ENCODE results near the gene ZNF10. TPM values are rescaled to one million over a fixed set of nuclear protein-coding genes. Genes with fewer than 3 reads are reported as not detected.

The ZNF10 gene
- total RNA-seq, 4 donors from 2014 or later, result 5.8 to 28.1 (median 11.0) TPM

DNA sequence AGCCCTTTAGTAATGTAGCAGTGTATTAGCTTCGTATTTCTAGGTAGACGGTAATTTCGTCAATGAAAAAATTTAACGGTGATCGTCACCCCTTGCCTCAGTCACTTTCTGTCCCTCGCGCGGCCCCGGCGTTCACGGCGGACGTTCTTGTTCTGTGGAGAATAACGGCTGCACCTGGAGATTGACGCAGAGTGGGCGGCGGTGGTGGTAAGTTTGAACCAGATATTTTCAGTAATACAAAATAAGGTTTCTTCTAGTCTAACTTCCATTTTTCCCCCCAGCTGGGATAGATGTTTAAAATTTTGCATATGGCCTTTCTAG is 341 bp downstream of the ZNF10 start:
- Histone ChIP-seq H3K27ac (peak overlapping the region; percentile 95 to 98 (median 98)), H3K27me3 (no peaks in the 10 kb centered on the region), H3K4me3 (peak overlapping the region; percentile 77 to 96 (median 82)), H3K4me1 (peaks cover 0 to 7% (median 0%) of the 10 kb centered on the region in 4 donors), H3K9me3 (peaks cover 0 to 59% (median 12%) of the 10 kb centered on the region in 4 donors), H3K36me3 (peaks cover 0 to 35% (median 0%) of the 10 kb centered on the region in 3 donors)
- TF ChIP-seq POLR2A (IDR thresholded peaks at IDR 0.05), result no peak
- TF ChIP-seq CTCF (IDR thresholded peaks at IDR 0.05), result no peak
- DNase-seq, result peak in 2 of 3 donors; percentile 57 to 66

DNA sequence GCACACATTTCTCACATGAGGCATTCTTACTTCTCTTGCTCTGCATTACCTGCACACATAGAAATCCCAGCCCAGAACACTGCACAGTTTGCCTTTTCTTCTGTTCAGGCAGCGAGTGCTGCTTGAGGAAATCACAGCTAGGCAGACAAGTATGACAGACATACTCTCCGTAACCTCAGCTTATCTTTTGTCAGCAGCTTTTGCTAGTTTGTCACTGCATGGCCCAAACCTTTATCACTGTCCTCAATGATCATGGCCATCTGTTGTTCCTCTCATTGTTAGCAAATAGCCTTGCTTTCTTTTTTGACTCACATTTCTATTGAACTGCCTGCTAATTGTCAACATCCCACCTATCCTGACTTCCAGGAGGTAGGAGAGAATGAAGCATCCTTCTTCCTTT is 5.3 kb downstream of the ZNF10 start:
- H3K4me3 ChIP-seq, result no peak overlapping the region
- peaks cover 0 to 7% (median 0%) of the 10 kb centered on the region in 4 donors for H3K4me1 ChIP-seq
- no peaks in the 10 kb centered on the region for H3K27me3 ChIP-seq
- peaks cover 0 to 51% (median 0%) of the 10 kb centered on the region in 3 donors for H3K36me3 ChIP-seq
- TF ChIP-seq CTCF (IDR thresholded peaks at IDR 0.05) (no peak), POLR2A (IDR thresholded peaks at IDR 0.05) (no peak)
- no peak overlapping the region for H3K27ac ChIP-seq
- no peak for DNase-seq
- H3K9me3 ChIP-seq, result peaks cover 0 to 72% (median 16%) of the 10 kb centered on the region in 4 donors

DNA sequence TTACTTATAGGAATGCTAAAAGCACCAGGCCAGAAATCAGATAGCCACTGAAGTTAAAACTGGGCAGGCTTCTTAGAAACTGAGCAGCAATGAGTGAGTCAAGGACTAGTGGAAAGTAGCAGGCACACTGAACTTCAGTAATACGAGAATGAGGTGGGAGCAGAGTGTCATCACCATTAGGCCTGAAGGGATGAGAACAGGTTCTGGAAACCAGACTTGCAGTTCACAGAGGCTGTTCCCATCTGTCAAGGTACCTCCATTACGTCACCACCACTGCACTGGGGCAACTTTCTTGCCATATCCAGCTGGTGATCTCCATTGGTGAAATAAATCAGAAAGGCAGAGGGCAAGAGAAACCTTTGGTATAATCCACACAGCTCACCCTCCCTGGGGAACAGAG is 15.6 kb downstream of the ZNF10 start:
- Histone ChIP-seq H3K27ac (no peak overlapping the region), H3K9me3 (peaks cover 0 to 76% (median 21%) of the 10 kb centered on the region in 4 donors), H3K27me3 (no peaks in the 10 kb centered on the region), H3K4me3 (no peak overlapping the region), H3K4me1 (no peaks in the 10 kb centered on the region), H3K36me3 (peaks cover 0 to 66% (median 0%) of the 10 kb centered on the region in 3 donors)
- no peak for TF ChIP-seq POLR2A (IDR thresholded peaks at IDR 0.05)
- no peak for TF ChIP-seq CTCF (IDR thresholded peaks at IDR 0.05)
- DNase-seq, result no peak

- peaks cover 0 to 93% (median 27%) of the 10 kb centered on the region in 4 donors for H3K9me3 ChIP-seq
- no peak for DNase-seq
- H3K36me3 ChIP-seq, result peaks cover 0 to 62% (median 6%) of the 10 kb centered on the region in 3 donors
Measured at GRCh38 chr12:133156125-133156690, 25.8 kb downstream of the ZNF10 start.

GRCh38 chr12:133165776-133166175 is 35.3 kb downstream of the ZNF10 start:
- Histone ChIP-seq H3K36me3 (no peaks in the 10 kb centered on the region), H3K4me3 (no peak overlapping the region), H3K4me1 (no peaks in the 10 kb centered on the region), H3K9me3 (peaks cover 0 to 34% (median 5%) of the 10 kb centered on the region in 4 donors), H3K27me3 (no peaks in the 10 kb centered on the region), H3K27ac (no peak overlapping the region)
- no peak for TF ChIP-seq POLR2A (IDR thresholded peaks at IDR 0.05)
- no peak for TF ChIP-seq CTCF (IDR thresholded peaks at IDR 0.05)
- DNase-seq, result no peak

More at GRCh38 chr12:133156125-133156690, 25.8 kb downstream of the ZNF10 start:
- Histone ChIP-seq H3K27ac (no peak overlapping the region), H3K4me3 (no peak overlapping the region), H3K4me1 (no peaks in the 10 kb centered on the region), H3K27me3 (no peaks in the 10 kb centered on the region)
- TF ChIP-seq CTCF (IDR thresholded peaks at IDR 0.05), result no peak
- TF ChIP-seq POLR2A (IDR thresholded peaks at IDR 0.05), result no peak

Data from Peyer's patch (tissue), 4 donors.